GM23338 (cell line): ENCODE measurements around the gene UBE2G1. TPM values are rescaled to one million over a fixed set of nuclear protein-coding genes. Genes with fewer than 3 reads are reported as not detected.
A peak's percentile ranks its signal among the peaks of the same experiment; 100 is the strongest.

Experiments used
- ATAC-seq: fragments of 200-7000 bp; cut with Tn5 transposase; 3 replicates; pipeline ENCODE4 v1.9.1; 2020
- DNase-seq: peaks from one replicate; pipeline ENCODE4 v3.0.0-alpha.2; 2015; ENCODE audit warnings: low spot score
- H2AFZ ChIP-seq: fragments of 200-600 bp; sonication (generic); 2 replicates; pipeline ENCODE4 v1.8.0; 2016; ENCODE audit warnings: antibody characterized with exemption, mild to moderate bottlenecking, moderate library complexity
- H3F3A ChIP-seq: fragments of 200-600 bp; sonication (generic); replicated peaks from 2 replicates; pipeline ENCODE4 v1.8.0; 2017; ENCODE audit warnings: antibody characterized with exemption, mixed run types, low read depth
- H3K27ac ChIP-seq: fragments of 200-600 bp; sonication (generic); 2 replicates; pipeline ENCODE4 v1.6.1; 2016; ENCODE audit warnings: low read depth
- H3K27me3 ChIP-seq: fragments of 200-600 bp; sonication (generic); 2 replicates; pipeline ENCODE4 v1.8.0; 2016; ENCODE audit warnings: mild to moderate bottlenecking, mixed run types, moderate library complexity; ENCODE audit not compliant: insufficient read depth
- H3K36me3 ChIP-seq: fragments of 200-600 bp; sonication (generic); 2 replicates; pipeline ENCODE4 v1.8.0; 2016; ENCODE audit warnings: mild to moderate bottlenecking; ENCODE audit not compliant: insufficient read depth
- H3K4me1 ChIP-seq: fragments of 200-600 bp; sonication (generic); 2 replicates; pipeline ENCODE4 v1.8.0; 2016; ENCODE audit warnings: mild to moderate bottlenecking, moderate library complexity; ENCODE audit not compliant: insufficient read depth
- H3K4me2 ChIP-seq: fragments of 200-600 bp; sonication (generic); 2 replicates; pipeline ENCODE4 v1.7.1; 2017; ENCODE audit warnings: mixed run types
- H3K4me3 ChIP-seq: fragments of 200-600 bp; sonication (generic); 2 replicates; pipeline ENCODE4 v1.6.1; 2016; ENCODE audit warnings: mixed run types
- H3K79me2 ChIP-seq: fragments of 200-600 bp; sonication (generic); replicated peaks from 2 replicates; pipeline ENCODE4 v1.8.0; 2017; ENCODE audit warnings: mild to moderate bottlenecking; ENCODE audit not compliant: insufficient read depth
- H3K9me2 ChIP-seq: fragments of 200-600 bp; sonication (generic); 2 replicates; pipeline ENCODE4 v1.8.0; 2017; ENCODE audit not compliant: insufficient read depth
- H4K20me1 ChIP-seq: fragments of 200-600 bp; sonication (generic); replicated peaks from 2 replicates; pipeline ENCODE4 v1.8.0; 2017; ENCODE audit warnings: mild to moderate bottlenecking; ENCODE audit not compliant: insufficient read depth
- H3K27ac Mint-ChIP-seq: 2 replicates; pipeline ENCODE4 v1.8.0; 2020; ENCODE audit warnings: inconsistent platforms, mild to moderate bottlenecking, moderate library complexity, mixed read lengths
- H3K27me3 Mint-ChIP-seq: 3 replicates; pipeline ENCODE4 v1.8.0; 2022; ENCODE audit warnings: low read depth, mild to moderate bottlenecking, moderate library complexity, mixed read lengths, inconsistent platforms; ENCODE audit not compliant: insufficient read depth, poor library complexity
- H3K36me3 Mint-ChIP-seq: 3 replicates; pipeline ENCODE4 v1.8.0; 2021; ENCODE audit warnings: low read depth, mild to moderate bottlenecking, inconsistent platforms, moderate library complexity, mixed read lengths
- H3K4me1 Mint-ChIP-seq: 3 replicates; pipeline ENCODE4 v1.8.0; 2020; ENCODE audit warnings: mild to moderate bottlenecking, inconsistent platforms, mixed read lengths
- H3K4me3 Mint-ChIP-seq: 3 replicates; pipeline ENCODE4 v1.8.0; 2021; ENCODE audit warnings: moderate library complexity, mild to moderate bottlenecking, inconsistent platforms, mixed read lengths
- H3K9me3 Mint-ChIP-seq: 3 replicates; pipeline ENCODE4 v1.8.0; 2020; ENCODE audit warnings: moderate library complexity, mild to moderate bottlenecking, inconsistent platforms, mixed read lengths
- CREB1 ChIP-seq: fragments of 250-450 bp; sonication (Bioruptor Pico); IDR thresholded peaks from 2 replicates; pipeline ENCODE4 v1.5.0; 2020; ENCODE audit warnings: low read depth, mild to moderate bottlenecking, moderate library complexity
- POLR2AphosphoS5 ChIP-seq: IDR thresholded peaks from 2 replicates; pipeline ENCODE4 v1.6.1; 2016; ENCODE audit warnings: antibody characterized with exemption, low read depth
- ZNF114 ChIP-seq: fragments of 250-450 bp; sonication (Bioruptor Pico); IDR thresholded peaks from 2 replicates; pipeline ENCODE4 v1.5.0; 2020; ENCODE audit warnings: mild to moderate bottlenecking, moderate library complexity
- polyA plus RNA-seq: library from polyadenylated mRNA; unstranded; fragments of >200 nt; fragmentation: Nextera tagmentation; extraction: Ambion mirVana; gene quantifications from 2 replicates; pipeline ENCODE4 v1.2.1, GENCODE V29; 2016
- total RNA-seq: library from RNA; depleted of rRNA; stranded (reverse); fragments of >200 nt; shearing (Covaris generic); gene quantifications from 2 replicates; pipeline ENCODE4 v1.2.3, GENCODE V29; 2014
- TF ChIP-seq, protein P1 (sequence below): fragments of 250-450 bp; sonication (Bioruptor Pico); IDR thresholded peaks from 2 replicates; pipeline ENCODE4 v1.5.0; 2020; ENCODE audit warnings: mild to moderate bottlenecking, moderate library complexity
- TF ChIP-seq, protein P2 (sequence below): IDR thresholded peaks from 2 replicates; pipeline ENCODE4 v1.6.1; 2016; ENCODE audit warnings: antibody characterized with exemption
- TF ChIP-seq, protein P3 (sequence below), 2 experiments: fragments of 200-600 bp in 1 of 2; sonication (generic) in 1 of 2; conservative IDR thresholded peaks; 2 replicates each; pipeline versions ENCODE4 v1.5.1 to v1.6.1; 2016 to 2017; ENCODE audit warnings: antibody characterized with exemption in 2 of 2, low read depth in 2 of 2, mild to moderate bottlenecking in 2 of 2, moderate library complexity in 1 of 2

UBE2G1 gene
- total and polyA plus RNA-seq, 2 experiments from 2014 or later, result 71.9 to 145 TPM

DNA sequence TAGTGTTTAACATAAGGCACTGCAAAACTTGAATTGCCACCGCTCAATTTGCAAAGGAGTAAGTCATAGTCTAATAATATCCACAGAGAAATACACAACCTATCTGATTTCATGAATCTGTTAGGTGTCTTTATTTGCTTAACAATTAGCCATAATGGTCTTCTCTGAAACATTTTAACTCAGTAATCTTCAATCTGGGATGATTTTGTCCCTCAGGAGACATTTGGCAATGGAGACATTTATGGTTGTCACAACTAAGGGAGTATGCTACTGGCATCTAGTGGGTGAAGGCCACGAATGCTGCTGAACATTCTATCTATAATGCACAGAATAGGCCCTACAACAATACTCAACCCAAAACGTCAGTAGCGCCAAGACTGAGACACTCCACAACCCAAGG, 4.3 kb downstream of the UBE2G1 start (continued):
- TF ChIP-seq, protein P1, sequence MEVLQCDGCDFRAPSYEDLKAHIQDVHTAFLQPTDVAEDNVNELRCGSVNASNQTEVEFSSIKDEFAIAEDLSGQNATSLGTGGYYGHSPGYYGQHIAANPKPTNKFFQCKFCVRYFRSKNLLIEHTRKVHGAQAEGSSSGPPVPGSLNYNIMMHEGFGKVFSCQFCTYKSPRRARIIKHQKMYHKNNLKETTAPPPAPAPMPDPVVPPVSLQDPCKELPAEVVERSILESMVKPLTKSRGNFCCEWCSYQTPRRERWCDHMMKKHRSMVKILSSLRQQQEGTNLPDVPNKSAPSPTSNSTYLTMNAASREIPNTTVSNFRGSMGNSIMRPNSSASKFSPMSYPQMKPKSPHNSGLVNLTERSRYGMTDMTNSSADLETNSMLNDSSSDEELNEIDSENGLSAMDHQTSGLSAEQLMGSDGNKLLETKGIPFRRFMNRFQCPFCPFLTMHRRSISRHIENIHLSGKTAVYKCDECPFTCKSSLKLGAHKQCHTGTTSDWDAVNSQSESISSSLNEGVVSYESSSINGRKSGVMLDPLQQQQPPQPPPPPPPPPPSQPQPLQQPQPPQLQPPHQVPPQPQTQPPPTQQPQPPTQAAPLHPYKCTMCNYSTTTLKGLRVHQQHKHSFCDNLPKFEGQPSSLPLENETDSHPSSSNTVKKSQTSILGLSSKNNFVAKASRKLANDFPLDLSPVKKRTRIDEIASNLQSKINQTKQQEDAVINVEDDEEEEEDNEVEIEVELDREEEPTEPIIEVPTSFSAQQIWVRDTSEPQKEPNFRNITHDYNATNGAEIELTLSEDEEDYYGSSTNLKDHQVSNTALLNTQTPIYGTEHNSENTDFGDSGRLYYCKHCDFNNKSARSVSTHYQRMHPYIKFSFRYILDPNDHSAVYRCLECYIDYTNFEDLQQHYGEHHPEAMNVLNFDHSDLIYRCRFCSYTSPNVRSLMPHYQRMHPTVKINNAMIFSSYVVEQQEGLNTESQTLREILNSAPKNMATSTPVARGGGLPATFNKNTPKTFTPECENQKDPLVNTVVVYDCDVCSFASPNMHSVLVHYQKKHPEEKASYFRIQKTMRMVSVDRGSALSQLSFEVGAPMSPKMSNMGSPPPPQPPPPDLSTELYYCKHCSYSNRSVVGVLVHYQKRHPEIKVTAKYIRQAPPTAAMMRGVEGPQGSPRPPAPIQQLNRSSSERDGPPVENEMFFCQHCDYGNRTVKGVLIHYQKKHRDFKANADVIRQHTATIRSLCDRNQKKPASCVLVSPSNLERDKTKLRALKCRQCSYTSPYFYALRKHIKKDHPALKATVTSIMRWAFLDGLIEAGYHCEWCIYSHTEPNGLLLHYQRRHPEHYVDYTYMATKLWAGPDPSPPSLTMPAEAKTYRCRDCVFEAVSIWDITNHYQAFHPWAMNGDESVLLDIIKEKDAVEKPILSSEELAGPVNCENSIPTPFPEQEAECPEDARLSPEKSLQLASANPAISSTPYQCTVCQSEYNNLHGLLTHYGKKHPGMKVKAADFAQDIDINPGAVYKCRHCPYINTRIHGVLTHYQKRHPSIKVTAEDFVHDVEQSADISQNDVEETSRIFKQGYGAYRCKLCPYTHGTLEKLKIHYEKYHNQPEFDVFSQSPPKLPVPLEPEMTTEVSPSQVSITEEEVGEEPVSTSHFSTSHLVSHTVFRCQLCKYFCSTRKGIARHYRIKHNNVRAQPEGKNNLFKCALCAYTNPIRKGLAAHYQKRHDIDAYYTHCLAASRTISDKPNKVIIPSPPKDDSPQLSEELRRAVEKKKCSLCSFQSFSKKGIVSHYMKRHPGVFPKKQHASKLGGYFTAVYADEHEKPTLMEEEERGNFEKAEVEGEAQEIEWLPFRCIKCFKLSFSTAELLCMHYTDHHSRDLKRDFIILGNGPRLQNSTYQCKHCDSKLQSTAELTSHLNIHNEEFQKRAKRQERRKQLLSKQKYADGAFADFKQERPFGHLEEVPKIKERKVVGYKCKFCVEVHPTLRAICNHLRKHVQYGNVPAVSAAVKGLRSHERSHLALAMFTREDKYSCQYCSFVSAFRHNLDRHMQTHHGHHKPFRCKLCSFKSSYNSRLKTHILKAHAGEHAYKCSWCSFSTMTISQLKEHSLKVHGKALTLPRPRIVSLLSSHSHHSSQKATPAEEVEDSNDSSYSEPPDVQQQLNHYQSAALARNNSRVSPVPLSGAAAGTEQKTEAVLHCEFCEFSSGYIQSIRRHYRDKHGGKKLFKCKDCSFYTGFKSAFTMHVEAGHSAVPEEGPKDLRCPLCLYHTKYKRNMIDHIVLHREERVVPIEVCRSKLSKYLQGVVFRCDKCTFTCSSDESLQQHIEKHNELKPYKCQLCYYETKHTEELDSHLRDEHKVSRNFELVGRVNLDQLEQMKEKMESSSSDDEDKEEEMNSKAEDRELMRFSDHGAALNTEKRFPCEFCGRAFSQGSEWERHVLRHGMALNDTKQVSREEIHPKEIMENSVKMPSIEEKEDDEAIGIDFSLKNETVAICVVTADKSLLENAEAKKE (CRISPR knock-in tag), result no peak

DNA sequence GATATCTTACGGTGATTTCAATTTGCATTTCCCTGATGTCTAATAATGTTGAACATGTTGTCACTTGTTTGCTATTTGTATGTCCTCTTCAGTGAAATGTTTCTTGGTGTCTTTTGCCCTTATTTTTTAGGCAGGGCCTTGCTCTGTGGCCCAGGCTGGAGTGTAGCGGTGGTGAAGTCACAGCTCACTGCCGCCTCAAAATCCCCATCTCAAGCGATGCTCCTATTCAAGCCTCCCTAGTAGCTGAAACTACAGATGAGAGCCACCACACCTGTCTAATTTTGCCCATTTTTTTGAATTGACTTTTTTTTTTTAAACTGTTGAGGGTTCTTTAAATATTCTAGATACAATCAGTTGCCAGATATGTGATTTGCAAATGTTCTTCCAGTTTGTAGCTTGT, 8.3 kb downstream of the UBE2G1 start:
- peaks cover 2% of the 10 kb centered on the region for H3K27me3 Mint-ChIP-seq
- Histone ChIP-seq H3K9me2 (no peaks in the 10 kb centered on the region), H3K4me2 (no peak overlapping the region), H3K36me3 (peaks cover 5% of the 10 kb centered on the region; the same call in 1 of the 2 replicates), H2AFZ (no peak overlapping the region), H3K4me1 (peaks cover 36% of the 10 kb centered on the region), H4K20me1 (peaks cover 85% of the 10 kb centered on the region), H3F3A (no peaks in the 10 kb centered on the region), H3K27ac (0 out of 2 replicates have a peak overlapping the region, but pooled peaks have one; percentile 39), H3K27me3 (no peaks in the 10 kb centered on the region), H3K4me3 (no peak overlapping the region), H3K79me2 (peaks cover 100% of the 10 kb centered on the region)
- H3K9me3 Mint-ChIP-seq, result no peaks in the 10 kb centered on the region
- no peak overlapping the region for H3K4me3 Mint-ChIP-seq
- H3K4me1 Mint-ChIP-seq, result peaks cover 38% of the 10 kb centered on the region
- peak overlapping the region; percentile 58; the same call in 1 of the 2 replicates for H3K27ac Mint-ChIP-seq
- no peak for DNase-seq
- ATAC-seq, result no peak
- H3K36me3 Mint-ChIP-seq, result peaks cover 38% of the 10 kb centered on the region
- TF ChIP-seq POLR2AphosphoS5, result no peak
- TF ChIP-seq CREB1 (CRISPR knock-in tag), result no peak
- TF ChIP-seq, protein P2, sequence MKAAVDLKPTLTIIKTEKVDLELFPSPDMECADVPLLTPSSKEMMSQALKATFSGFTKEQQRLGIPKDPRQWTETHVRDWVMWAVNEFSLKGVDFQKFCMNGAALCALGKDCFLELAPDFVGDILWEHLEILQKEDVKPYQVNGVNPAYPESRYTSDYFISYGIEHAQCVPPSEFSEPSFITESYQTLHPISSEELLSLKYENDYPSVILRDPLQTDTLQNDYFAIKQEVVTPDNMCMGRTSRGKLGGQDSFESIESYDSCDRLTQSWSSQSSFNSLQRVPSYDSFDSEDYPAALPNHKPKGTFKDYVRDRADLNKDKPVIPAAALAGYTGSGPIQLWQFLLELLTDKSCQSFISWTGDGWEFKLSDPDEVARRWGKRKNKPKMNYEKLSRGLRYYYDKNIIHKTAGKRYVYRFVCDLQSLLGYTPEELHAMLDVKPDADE, result no peak
- TF ChIP-seq, protein P3, sequence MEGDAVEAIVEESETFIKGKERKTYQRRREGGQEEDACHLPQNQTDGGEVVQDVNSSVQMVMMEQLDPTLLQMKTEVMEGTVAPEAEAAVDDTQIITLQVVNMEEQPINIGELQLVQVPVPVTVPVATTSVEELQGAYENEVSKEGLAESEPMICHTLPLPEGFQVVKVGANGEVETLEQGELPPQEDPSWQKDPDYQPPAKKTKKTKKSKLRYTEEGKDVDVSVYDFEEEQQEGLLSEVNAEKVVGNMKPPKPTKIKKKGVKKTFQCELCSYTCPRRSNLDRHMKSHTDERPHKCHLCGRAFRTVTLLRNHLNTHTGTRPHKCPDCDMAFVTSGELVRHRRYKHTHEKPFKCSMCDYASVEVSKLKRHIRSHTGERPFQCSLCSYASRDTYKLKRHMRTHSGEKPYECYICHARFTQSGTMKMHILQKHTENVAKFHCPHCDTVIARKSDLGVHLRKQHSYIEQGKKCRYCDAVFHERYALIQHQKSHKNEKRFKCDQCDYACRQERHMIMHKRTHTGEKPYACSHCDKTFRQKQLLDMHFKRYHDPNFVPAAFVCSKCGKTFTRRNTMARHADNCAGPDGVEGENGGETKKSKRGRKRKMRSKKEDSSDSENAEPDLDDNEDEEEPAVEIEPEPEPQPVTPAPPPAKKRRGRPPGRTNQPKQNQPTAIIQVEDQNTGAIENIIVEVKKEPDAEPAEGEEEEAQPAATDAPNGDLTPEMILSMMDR (conservative IDR thresholded peaks at IDR 0.05; ENCODE audit: low read depth in 2 of 2), result no peak
- TF ChIP-seq ZNF114 (CRISPR knock-in tag), result no peak
- TF ChIP-seq, protein P1 (CRISPR knock-in tag), result no peak
